Adrenal gland (tissue), 5 donors: Measurements from ENCODE around the gene TUBB4A.

Experiments
- CTCF ChIP-seq, 6 experiments: fragments of 450-650 bp in 4 of 6; fragments of 200-600 bp in 2 of 6; sonication (generic) in 1 of 6; IDR thresholded peaks; 1 replicate in 5 of 6; 2 replicates in 1 of 6; pipeline versions ENCODE4 v1.5.1 to v1.8.0; 2016 to 2021; ENCODE audit warnings: antibody characterized with exemption in 6 of 6, mild to moderate bottlenecking in 2 of 6, moderate library complexity in 1 of 6
- POLR2A ChIP-seq, 2 donors: fragments of 450-650 bp; IDR thresholded peaks; one replicate each; pipeline ENCODE4 v1.6.1; 2017; ENCODE audit warnings: antibody characterized with exemption in 2 of 2, mild to moderate bottlenecking in 2 of 2, moderate library complexity in 1 of 2
- donor health status: DM: no; HTN: no; CAD: no.

GRCh38 chr19:6459262-6460098, 42.6 kb downstream of the TUBB4A start, which contains the start of gene SLC25A23:
- TF ChIP-seq CTCF (IDR thresholded peaks at IDR 0.05) (no peak), POLR2A (IDR thresholded peaks at IDR 0.05) (peak; percentile 19 to 24)
